GM19043 (cell line): Measurements from ENCODE around the gene QSOX2.
"Not testable (repeated sequence)": the region's sequence is repeated elsewhere in the genome, so short reads cannot be mapped to it uniquely, and the experiment has no call there.

Experiments used
- ATAC-seq: cut with Tn5 transposase; IDR thresholded peaks from one replicate; pipeline ENCODE4 v1.9.1; 2021; ENCODE audit warnings: low read depth; ENCODE audit not compliant: unreplicated experiment

The QSOX2 gene

GRCh38 chr9:136238342-136238732 lies 7.3 kb downstream of the QSOX2 start:
- no peak for ATAC-seq

- no peak for ATAC-seq
Measured at GRCh38 chr9:136237486-136238341, 7.9 kb downstream of the QSOX2 start.

- ATAC-seq = not testable (repeated sequence)
Measured at GRCh38 chr9:136236471-136237410, 8.9 kb downstream of the QSOX2 start.

GRCh38 chr9:136235709-136236455 lies 9.7 kb downstream of the QSOX2 start:
- ATAC-seq = no peak

GRCh38 chr9:136235171-136235570 lies 10.4 kb downstream of the QSOX2 start:
- no peak for ATAC-seq

GRCh38 chr9:136234597-136234996 lies 11.0 kb downstream of the QSOX2 start:
- ATAC-seq = no peak

GRCh38 chr9:136233868-136234267 lies 11.7 kb downstream of the QSOX2 start:
- no peak for ATAC-seq

- ATAC-seq = no peak
Measured at GRCh38 chr9:136233411-136233810, 12.2 kb downstream of the QSOX2 start.

- ATAC-seq = no peak
Measured at GRCh38 chr9:136232969-136233368, 12.6 kb downstream of the QSOX2 start.

- ATAC-seq = no peak
Measured at GRCh38 chr9:136231478-136232297, 13.9 kb downstream of the QSOX2 start.

- no peak for ATAC-seq
Measured at GRCh38 chr9:136230773-136231172, 14.8 kb downstream of the QSOX2 start.

GRCh38 chr9:136230365-136230764 lies 15.2 kb downstream of the QSOX2 start:
- ATAC-seq = no peak

GRCh38 chr9:136229096-136230065 lies 16.2 kb downstream of the QSOX2 start:
- no peak for ATAC-seq

GRCh38 chr9:136228107-136228875 lies 17.3 kb downstream of the QSOX2 start:
- ATAC-seq = no peak

GRCh38 chr9:136226680-136227407 lies 18.8 kb downstream of the QSOX2 start:
- no peak for ATAC-seq

GRCh38 chr9:136225748-136226679 lies 19.6 kb downstream of the QSOX2 start:
- peak; percentile 51 for ATAC-seq
